Measurements from ENCODE around the gene TMUB1.
A peak's percentile ranks its signal among the peaks of the same experiment; 100 is the strongest.

Gene TMUB1

DNA sequence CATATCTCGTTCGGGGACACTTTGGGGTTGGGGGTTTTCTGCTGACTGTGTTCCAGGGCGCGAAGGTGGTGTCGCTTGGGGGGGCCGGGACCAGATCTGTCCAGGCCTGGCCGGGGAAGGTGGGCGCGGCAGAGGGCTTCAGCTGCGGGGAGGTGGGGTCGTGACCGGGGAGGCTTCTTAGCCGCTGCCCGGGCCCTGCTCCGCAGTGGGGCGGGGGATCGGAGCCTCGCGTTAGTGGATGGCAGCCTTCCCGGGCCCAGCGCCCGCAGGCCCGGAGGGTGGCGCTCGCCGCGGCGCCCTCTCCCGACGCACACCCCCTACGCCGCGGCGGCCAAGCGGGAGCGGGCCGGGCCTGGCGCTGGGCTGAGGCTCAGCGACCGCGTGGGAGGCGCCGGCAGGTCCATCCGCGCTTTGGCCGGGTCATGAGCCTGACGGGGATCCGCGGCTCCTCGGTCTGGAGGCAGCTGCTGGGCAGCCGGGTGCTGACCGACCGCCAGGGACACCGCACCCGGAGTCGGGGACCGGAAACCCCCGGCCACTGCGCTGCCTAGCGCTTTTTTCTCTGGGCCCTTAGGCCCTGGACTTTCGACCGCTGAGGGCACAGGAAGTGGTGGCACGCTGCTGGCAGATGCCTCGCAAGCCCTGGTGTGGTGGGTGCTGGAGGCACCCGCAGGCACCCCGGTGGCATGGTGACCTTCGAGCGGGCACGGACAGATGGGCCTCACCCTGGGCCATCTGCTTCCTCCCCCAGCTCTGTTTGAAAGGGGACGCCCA lies 4.1 kb upstream of the TMUB1 start:
- H3K27ac ChIP-seq = peak overlapping the region; percentile 80
- no peak for DNase-seq (ENCODE audit: low read depth, low spot score)

- DNase-seq (ENCODE audit: low read depth, low spot score) = no peak
- peak overlapping the region; percentile 80 for H3K27ac ChIP-seq
These were observed 3.5 kb upstream of the TMUB1 start for GRCh38 chr7:151086802-151087244.

DNA sequence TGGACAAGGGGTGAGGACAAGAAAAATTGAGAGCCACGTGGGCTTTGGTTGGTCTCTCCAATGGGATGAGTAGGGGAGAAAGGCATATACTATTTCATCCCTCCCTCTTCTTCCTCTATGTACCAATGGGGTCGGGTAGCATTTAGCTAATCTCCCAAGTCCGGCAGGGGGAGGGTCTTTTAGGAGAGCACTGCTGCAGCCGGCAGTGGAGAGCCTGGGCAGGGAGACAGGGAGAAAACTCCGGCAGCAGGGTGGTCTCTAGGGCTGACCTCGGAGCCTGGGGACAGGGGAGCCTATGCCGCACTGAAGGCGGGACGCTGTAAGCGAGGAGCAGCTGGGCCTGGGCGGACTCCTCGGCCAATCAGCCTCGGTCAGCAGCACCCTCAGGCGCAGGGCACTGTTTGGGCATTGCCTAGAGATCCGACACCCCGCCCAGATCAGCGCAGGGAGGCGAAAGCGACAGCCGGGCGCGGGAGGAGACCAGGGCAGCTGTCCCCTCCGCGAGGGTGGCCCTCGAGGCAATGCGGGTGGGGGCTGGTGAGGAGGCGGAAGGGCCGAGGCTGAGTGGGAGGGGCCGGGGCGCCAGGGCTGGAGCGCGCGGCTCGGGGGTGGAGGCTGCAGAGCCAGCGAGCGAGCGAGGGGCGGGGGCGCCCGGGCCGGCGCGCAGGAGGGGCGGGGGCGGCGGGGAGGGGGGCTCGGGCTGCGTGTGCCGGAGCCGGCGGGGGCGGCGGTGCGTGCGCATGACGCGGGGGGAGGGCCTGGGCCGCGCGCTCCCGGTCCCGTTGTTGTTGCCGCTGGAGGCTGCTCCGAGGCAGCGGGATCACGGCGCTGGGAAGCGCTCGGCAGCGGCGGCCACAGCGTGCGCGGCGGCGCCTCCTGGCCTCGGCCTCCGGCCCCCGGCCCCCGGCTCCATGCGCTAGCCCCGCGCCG lies 2.7 kb upstream of the TMUB1 start, which contains the start of gene AGAP3:
AGAP3 (plus strand) TSS at position 785 of the 930 bp plus-strand sequence. CDS start 267 bp downstream, outside the sequence.
- no peak for DNase-seq (ENCODE audit: low read depth, low spot score)

DNA sequence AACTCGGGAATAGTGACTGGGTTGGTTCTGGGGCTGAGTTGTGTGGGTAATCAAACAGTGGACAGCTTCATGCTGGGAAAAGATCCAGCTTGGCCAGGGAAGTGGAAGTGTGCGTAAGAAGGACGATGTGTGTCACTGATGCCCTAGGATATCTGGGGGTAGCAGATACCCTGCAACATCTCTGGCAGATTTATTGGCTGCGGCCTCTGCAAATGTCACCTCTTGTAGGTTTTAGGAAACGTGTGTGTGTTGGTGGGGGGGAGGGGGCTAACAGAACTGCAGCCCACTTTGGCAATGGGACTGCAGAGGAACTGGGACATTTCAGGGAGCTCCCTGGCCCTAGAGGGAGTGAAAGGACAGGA lies 2.0 kb upstream of the TMUB1 start:
- DNase-seq (ENCODE audit: low read depth, low spot score) = no peak
- H3K27ac ChIP-seq = no peak overlapping the region

More for the DNA sequence above, 2.7 kb upstream of the TMUB1 start, which contains the start of gene AGAP3:
- peak within 1 kb of the TSS; percentile 80 for H3K27ac ChIP-seq

- no peak overlapping the region for H3K27ac ChIP-seq
- DNase-seq (ENCODE audit: low read depth, low spot score) = no peak
These were observed 499 bp upstream of the TMUB1 start for GRCh38 chr7:151083824-151084160.

DNA sequence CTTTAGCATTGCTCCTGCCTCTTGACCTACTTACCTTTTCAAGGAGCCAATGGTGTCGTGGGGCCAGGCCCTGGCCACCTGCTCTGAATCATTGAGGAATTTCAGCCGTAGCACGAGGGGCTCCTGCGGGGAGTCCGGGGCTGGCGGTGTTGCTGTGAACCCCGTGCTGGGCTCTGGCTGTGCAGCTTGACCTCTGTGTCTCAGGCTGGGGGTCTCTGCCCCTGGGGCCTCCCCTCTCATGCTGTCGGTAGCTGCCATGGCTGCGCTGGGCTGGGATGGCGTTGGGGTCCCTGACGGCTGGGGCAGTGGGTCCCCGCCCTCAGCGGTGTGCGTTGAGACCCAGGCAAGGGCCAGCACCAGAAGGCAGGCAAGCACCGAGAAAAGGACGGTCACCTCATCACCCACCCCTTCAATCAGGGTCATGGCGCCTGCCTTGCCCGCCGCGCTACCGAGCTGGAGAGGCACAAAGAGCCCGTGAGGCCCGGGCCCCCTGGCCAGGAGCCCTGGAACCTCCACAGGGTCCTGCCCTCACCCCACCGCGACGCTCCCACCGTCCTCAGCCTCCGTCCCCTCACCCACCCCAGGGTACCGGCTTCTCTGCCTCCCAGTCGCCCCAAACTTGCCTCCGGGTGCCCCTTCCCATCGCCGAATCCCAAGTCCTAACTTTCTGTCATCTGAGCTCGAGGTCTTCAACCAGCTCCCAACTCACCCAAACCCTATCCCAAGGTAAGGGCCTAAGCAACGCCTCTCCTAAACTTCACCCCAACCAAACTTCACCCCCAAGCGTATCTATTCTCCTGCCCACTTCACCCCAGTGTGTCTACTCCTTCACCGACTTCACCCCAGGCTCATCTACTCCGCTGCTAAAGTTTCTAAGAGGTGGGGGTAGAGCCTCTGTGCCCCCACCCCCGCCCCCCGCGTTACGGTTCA lies 887 bp downstream of the TMUB1 start:
- peak overlapping the region; percentile 86 for H3K27ac ChIP-seq
- DNase-seq (ENCODE audit: low read depth, low spot score) = no peak

DNA sequence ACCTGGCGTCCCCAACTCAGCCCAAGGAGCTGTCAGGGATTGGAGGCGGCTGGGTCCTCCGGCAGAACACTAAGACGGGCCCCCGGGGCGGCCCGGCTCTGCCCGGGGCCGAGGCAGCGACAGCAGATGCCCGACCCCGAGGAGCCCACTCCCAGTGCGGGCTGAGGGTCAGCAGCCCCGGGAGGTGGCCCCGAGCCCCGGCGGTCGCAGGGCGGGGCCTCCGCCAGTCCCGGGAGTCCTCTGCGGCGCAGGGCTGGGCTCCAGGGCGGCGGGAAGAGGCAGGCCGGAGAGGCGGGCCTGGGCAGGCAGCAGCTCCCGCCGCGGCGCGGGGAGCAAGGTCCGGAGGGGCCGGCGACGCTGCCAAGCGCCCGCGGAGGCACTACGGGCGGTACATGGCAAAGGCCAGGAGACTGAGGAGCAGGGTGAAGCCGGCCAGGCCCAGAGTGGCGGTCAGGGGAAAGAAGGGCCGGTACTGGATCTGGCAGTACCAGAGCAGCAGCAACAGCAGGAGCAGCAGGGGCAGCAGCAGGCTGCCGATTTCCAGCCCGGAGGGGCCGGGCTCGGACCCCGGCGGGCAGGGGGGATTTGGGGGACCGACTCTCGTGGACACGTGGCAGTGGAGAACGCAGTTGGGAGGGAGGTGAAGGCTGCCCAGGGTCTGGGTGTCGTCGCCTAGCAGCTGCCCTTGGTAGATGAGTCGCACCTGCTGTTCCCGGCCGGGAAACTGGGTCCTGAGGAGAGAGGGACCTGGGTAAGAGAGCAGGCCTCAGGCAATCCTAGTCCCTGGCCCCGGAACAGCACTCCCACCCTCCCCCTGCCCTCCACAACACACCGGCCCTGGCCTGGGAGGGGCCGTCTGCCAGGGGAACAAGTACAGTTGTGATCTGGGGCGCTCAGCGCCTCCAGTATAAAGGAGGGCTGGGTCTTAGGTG lies 1.9 kb downstream of the TMUB1 start:
- peak overlapping the region; percentile 86 for H3K27ac ChIP-seq
- no peak for DNase-seq (ENCODE audit: low read depth, low spot score)

DNA sequence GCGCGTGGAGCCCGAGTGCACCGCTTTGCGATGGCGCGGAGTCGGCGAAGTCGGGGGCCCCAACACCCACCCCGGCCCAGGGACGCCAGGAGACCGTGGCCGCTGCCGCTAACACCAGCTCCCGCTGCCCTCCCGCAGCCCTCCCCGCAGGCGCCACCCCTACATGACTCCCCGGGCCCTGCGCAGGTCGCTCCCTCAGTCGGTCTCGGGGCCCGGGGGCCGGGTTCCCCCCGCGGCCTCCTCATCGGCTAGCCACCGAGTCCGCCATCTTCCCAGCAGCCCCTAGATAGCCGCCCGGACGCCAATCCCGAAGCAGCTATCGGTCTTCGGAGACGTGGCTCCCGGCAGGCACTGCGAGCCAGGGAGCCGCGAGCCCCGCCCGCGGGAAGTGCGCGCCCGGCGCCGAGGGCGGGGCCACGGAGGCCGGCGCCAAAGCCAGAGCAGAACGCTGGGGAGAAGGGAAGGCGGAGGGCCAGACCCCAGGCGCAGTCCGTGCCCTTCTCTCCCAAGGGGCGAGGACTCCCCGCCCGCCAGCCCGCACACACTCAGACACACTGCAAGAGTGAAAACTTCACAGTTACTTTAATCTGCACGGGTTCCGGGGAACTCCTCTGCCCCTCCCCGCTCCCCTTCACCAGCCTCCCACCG lies 2.6 kb downstream of the TMUB1 start, which contains the start of gene FASTK:
FASTK (minus strand) TSS at position 288 of the 648 bp plus-strand sequence; CDS start at position 245, 43 bp downstream.
- DNase-seq (ENCODE audit: low read depth, low spot score) = peak; percentile 49
- H3K27ac ChIP-seq = peak within 1 kb of the TSS; percentile 86

- DNase-seq (ENCODE audit: low read depth, low spot score) = no peak
These were observed 3.2 kb downstream of the TMUB1 start for GRCh38 chr7:151080067-151080521.

DNA sequence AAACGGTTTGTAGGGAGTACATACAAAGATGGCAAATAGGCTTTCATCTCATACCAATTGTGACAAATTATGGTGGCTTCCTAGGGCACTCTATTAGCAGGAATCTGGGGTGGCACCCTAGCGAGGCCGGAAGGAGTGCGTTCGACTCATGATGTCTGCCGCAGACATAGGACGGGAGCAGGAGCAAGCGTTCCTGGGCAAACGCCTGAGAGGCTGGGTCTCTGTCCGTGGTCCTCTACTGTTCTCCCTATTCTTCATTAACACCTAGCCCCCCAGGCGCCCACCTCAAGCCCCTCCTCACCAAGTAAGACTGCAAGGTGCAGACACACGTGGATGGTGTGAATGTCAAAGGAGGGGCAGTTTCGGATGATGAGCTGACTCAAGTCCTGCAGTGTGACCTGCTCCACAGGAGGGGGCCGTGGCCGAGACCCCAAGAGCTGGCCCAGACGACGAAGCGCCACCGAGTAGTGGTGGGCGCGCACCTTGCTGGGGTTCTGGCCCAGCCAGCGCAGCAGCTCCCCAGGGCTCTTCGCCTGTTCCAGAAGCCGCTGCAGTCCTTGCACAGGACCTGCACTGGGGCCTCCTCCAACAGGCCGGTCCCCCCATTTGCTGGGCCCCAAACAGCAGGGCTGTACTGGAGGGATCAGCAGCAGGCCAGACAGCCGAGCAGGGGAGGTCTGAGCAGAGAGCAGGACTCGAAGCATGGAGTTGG lies 3.9 kb downstream of the TMUB1 start:
- no peak for DNase-seq (ENCODE audit: low read depth, low spot score)
- H3K27ac ChIP-seq = no peak overlapping the region

More at GRCh38 chr7:151080067-151080521, 3.2 kb downstream of the TMUB1 start:
- H3K27ac ChIP-seq = peak overlapping the region; percentile 86

- no peak overlapping the region for H3K27ac ChIP-seq
These were observed 4.9 kb downstream of the TMUB1 start for GRCh38 chr7:151078233-151079040.

DNA sequence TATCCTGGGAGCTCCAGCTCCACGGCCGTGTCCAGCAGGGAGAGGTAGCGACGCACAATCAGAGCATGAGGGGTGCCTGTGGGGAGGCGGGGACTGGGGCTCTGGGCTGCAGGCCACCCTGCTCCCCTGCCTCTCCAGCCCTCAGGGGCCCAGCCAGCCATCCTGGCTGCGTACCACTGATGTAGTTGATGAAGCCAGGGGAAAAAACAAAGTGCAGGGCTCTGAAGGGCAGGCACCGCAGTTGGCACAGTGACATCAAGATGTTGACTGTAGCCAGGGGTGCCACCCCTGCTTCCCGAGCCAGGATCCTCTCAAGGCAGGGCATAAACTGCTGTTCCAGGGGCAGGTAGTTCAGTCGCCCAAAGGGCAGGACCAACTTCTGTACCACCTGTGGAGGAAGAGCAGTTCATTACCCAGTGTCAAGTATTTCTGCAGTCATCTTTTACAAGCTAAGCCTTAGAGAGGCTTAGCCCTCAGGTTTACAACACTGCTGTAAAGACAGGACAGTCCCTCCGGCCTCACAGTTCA lies 5.5 kb downstream of the TMUB1 start:
- DNase-seq (ENCODE audit: low read depth, low spot score) = no peak
- H3K27ac ChIP-seq = no peak overlapping the region

More at GRCh38 chr7:151078233-151079040, 4.9 kb downstream of the TMUB1 start:
- no peak for DNase-seq (ENCODE audit: low read depth, low spot score)

DNA sequence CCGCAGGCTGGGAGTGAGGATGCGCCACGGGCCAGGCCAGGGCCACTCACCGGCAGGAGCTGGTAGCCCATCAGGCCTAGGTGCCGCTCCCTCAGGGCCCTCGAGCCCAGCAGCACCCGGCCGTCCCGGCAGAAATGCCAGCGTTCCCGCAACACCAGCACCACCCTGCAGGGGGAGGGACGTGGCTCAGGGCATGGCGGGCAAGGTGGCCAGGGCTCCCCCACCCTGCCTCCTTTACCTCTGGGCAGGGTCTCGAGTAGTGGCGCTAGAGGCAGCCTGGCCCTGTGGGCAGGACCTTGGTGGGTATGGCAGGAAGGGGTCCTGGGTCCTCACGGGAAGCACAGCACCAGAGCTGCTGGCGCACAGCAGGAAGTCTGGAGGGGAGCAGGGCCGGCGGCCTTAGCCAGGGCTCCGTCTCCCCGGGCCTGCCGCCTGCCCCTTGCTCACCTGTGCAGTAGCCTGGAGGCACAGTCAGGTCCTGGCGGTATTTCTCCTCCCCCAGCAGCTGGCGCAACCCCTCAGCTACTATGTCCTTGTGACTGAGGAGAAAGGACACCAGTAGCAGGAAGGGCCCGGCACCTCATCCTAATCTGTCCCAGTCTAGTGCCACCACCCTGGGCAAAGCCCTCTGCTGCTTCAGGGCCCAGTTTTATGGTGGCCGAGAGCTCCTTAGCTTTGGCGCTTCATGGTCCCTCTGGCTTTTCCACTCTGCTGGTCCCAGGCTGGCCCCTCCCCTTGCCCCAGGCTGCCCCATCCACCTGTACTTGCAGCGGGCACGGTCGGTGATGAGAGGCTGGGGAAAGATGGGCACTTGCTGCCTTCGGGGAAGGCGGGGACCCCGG lies 6.2 kb downstream of the TMUB1 start:
- no peak overlapping the region for H3K27ac ChIP-seq
- DNase-seq (ENCODE audit: low read depth, low spot score) = no peak

- no peak for DNase-seq (ENCODE audit: low read depth, low spot score)
- H3K27ac ChIP-seq = no peak overlapping the region
These were observed 7.3 kb downstream of the TMUB1 start for GRCh38 chr7:151075978-151076426.

- DNase-seq (ENCODE audit: low read depth, low spot score) = no peak
- no peak overlapping the region for H3K27ac ChIP-seq
These were observed 7.7 kb downstream of the TMUB1 start for GRCh38 chr7:151075662-151075971.

Data from epithelial cell of prostate (primary cell).